Hematopoietic multipotent progenitor cell treated with erythropoietin and hydrocortisone succinate and interleukin-3 and kit ligand, for 4 days (in vitro differentiated cells): Measurements from ENCODE around the gene PEAK1.

ENCODE experiments used
- DNase-seq: peaks from one replicate; pipeline ENCODE4 v3.0.0-alpha.2; 2015

The PEAK1 gene

DNA sequence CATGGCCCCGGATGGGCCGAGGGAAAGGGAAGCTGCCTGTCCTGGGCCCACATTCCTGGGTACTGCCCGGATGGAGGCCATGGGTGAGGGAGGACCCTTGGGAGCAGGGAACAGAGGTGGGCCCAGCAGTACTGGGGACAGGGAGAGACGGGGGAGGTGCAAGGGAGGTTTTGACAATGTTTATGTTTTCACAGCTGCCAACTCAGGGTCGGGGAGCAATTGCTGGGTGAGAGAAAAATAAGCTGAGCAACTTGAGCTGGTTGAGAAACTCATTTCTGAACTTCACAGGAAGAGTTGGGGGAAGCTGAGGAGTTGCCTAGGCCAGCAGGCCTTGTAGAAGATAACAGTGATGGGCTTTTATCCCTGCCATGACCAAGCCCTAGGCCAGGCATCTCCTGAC lies 337.9 kb downstream of the PEAK1 start:
- DNase-seq, result no peak

DNA sequence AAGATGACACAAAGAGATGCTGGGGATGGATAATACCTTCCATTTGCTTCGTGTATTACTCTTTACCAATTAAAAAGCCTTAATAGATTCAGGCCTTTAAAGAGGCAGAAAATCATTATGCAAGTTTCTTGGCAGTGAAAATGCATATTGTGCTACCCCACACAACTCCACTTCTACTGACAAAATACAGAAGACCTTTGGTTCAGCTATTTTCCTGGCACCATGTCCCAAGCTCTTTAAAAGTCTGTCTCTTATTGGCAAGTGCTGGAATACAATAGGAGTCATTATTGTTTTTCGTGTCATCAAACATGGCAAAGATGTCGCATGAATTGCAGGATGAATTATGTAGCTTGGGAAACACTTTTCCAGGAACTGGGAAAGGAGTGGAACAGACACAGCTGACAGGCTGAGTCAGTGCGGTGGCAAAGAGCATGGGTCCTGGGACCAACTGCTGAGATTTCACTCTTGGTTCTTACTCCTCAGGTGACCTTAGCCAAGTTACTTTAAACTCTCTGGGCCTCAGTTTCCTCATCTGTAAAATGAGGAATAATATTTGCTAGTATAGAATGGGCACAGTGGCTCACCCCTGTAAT lies 343.5 kb downstream of the PEAK1 start:
- DNase-seq, result no peak

- no peak for DNase-seq
These were observed 344.4 kb downstream of the PEAK1 start for GRCh38 chr15:77075528-77075927.

GRCh38 chr15:77074350-77074749 lies 345.6 kb downstream of the PEAK1 start:
- no peak for DNase-seq

- DNase-seq, result no peak
These were observed 348.3 kb downstream of the PEAK1 start for GRCh38 chr15:77071305-77072223.

DNA sequence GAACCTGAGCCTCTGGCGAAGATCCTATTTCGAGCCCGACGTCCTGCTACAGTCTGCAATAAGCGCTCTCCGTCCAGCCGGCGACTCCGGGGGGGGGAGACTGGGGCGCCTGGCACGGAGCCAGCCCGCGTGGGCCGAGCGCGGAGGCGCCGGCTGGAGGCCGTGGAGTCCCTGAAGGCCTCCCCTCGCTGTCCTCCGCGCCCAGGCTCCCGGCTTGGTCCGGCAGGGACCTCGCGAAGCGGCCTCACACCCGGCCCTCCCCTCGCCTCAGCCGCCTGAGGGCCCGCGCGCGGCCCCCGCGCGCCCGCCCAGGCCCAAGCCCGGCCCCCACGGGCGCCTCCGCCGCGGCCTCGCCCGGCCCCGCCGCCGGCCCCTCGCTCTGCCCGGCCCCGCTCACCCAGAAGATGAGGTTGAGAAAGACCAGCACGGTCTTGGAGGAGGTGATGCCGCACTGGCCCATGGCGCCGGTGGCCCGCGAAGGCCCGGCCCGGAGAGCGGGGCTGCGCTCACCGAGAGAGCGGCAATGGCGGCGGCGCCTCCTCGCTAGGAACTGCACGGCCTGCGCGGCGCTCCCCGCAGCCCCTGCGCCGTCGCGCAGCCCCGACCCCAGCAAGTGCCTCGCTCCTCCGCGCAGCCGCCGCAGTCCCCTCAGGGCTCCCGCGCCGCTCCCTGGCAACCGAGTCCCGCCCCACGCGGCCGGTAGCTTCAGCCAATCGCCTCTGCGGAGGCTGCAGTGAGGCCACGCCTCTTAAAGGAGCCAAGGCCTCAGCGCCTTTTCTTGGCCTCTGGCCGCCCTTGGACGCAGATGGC lies 349.2 kb downstream of the PEAK1 start, which contains the start of gene TSPAN3:
Gene TSPAN3 (minus strand): TSS at position 615 of the 810 bp plus-strand sequence. CDS start 155 bp downstream, at position 460.
- DNase-seq, result peak; percentile 97

DNA sequence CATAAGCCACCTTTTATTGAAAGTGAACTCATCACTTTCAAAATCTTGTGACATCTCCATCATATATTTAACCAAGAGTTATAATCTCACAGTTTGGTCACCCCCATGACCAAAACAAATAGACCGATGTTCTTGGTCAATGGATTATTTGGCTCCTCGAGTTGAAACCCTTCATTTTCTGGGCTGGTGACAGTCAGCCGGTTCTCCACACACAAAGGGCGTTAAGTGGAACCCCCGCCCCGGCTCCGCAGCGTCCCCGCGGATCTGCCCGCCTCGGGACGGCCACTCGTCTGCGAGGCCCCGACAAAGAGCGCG lies 349.8 kb downstream of the PEAK1 start:
- DNase-seq, result no peak

DNA sequence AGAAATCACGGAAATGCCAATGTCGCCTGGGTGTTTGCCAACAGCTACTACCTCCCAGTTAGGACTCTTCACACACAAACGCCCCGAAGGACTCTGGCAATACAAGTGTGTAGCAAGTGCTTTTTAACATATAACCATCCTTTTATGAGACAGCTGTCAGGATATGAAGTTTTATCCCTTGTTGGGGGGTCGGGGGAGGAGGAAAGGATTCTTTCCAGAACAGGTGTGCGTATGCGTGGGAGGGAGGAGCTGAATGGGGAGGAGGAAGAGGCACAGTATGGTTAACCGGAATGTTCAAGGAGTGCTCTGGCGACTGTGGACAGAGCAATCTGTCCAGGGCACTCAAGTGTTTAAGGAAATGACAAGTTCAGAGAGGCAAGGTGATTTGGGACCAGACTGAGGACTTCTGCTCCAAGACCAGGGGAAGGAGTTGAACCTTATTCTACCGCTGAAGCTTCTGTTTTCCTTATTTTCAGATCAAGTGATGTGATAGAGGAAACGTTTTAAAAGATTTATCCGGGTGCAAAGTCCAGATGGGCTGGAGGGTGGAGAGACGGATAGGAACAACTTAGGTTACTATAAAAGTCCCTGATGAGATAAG lies 350.3 kb downstream of the PEAK1 start:
- DNase-seq, result peak; percentile 28

DNA sequence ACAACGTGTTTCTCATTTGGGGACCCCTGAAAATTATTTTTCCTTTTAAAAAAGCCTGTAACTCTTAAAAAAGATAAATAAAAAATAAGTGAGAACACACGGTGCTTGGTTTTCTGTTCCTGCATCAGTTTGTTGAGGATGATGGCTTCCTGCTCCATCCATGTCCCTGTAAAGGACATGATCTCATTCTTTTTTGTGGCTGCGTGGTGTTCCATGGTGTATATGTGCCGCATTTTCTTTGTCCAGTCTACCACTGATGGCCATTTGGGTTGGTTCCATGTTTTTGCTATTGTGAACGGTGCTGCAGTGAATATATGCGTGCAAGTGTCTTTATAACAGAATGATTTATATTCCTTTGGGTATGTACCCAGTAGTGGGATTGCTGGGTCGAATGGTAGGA lies 351.3 kb downstream of the PEAK1 start:
- no peak for DNase-seq

DNA sequence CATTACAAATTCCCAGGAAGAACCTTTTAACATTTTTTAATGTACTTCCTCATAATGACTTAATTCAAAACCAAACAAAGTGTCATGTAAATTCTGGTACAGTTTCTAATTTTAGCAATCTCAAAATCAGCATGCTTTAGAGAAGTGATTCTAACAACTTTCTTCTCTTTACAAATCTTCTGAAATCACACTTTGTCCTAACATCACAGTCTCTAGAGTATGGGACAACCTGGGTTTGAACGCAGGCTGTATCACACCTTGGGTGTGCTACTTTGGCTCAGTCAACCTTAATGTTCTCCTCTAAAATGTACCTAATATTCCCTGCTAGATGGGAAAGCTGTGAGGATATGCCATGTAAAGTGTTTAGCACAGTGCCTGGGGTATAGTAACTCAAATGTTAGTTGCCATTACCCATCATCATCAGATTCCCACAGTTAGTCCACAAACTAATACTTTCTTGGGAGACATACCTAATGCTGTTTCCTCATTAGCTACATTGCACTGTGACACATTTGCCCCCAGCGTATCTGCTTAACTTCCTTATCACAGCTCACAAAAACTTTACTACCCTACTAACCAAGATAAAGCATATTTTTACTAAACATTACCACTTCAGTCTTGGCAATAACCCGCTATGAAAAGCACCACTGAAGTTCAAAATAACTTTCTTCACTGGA lies 352.1 kb downstream of the PEAK1 start:
- DNase-seq, result peak; percentile 35

DNA sequence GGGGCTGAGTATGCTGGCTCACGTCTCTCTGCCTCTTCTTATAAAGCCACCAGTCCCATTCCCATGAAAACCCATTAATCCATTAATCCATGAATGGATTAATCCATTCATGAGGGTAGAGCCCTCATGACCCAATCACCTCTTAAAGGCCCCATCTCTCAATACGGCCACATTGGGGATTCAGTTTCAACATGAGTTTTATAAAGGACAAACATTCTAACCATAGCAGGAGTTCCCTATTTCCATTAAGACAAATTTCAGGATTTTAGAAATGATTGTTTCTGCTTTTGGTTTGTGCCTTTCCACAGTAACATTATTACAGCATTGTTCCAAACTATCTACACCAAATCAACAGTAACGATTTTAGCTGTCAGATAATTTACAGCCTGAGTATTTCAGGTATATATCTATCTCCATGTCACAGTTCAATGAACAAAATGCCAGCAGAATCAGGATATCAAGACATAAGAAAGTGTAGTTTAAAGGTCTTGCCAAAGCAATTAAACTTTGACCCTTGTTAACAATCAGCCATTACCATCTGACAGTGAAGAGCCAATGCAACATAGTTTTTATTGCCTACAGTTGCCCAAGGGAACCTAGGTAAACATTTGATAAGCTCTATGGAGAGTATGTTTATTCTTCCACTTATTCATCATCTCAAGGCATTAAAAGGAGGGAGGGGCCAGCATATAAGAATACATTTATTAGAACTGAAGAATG lies 352.8 kb downstream of the PEAK1 start:
- DNase-seq, result no peak

- DNase-seq, result no peak
These were observed 355.2 kb downstream of the PEAK1 start for GRCh38 chr15:77064539-77065308.

GRCh38 chr15:77064063-77064462 lies 355.8 kb downstream of the PEAK1 start:
- DNase-seq, result no peak

DNA sequence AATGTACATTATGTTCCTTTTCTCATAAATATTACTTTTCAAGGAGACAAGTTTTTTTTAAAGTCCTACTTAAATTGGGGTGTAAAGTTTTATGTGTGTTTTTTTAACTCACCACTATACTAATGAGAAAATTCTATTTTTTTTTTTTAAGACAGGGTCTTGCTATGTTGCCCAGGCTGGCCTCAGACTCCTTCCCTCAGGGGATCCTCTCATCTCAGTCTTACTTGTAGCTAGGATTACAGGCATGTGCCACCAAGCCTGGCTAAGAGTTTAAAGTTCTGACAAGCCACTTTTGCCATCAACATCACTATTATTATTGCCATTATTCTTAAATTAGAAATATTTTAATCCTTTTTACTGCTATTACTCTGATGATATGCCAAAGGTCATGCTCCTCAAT lies 356.7 kb downstream of the PEAK1 start:
- DNase-seq, result no peak

DNA sequence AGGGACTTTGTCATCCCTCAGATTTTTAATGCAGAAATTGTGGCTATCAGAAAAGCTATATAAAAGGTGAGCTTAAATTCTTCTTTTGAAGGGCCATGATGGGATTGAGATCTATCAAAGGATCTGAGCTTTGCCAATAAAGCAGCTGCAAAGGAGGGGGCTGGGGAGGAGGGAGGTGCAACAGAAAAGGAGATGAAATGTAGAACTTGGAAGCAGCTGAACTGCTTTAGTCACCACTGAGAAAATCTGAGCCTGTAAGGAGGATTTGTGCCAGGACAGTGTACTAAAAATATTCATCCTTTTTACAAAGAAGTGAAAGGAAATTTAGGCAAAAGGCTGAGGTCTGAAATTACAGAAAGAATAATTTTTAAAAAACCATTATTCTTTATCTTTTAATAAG lies 359.4 kb downstream of the PEAK1 start:
- no peak for DNase-seq

GRCh38 chr15:77059786-77060361 lies 360.0 kb downstream of the PEAK1 start:
- no peak for DNase-seq

DNA sequence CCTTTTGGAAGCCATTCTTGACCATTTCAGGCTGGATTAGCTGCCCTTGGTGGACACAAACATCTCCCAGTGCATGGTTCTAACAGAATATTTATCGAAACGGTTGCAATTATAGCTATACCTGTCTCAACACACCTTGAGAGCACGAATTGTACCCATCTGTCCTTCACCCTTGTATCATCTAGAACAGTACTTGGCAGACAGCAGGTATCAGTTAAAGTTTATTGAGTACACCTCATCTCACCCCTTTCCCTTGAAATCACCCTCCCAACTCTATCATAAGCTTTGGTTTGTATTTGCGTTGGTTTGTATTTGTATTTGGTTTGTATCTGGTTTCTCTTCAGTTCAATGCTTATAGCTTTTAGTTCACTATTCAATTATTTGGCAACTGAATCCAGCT lies 361.4 kb downstream of the PEAK1 start:
- DNase-seq, result no peak

DNA sequence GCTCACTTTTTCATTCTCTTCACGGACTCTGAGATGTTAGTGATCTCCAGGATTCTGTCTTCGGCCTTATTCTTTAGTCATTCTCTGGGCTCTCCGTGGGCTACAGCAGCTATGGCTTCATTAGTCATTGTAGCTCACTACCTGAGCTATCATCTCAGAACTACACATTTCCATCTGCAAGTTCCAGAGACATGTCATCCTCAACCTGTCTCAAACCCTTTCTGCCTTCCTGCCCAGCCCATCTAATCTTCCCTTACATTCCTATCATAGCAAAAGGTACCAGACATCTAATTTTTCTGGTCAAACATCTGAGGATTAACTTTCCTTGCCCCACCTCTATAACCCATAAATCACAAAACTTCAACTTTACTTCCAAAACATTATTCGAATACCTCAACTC lies 362.2 kb downstream of the PEAK1 start:
- DNase-seq, result no peak

GRCh38 chr15:77057072-77057471 lies 362.8 kb downstream of the PEAK1 start:
- no peak for DNase-seq

GRCh38 chr15:77053709-77054108 lies 366.2 kb downstream of the PEAK1 start:
- no peak for DNase-seq

DNA sequence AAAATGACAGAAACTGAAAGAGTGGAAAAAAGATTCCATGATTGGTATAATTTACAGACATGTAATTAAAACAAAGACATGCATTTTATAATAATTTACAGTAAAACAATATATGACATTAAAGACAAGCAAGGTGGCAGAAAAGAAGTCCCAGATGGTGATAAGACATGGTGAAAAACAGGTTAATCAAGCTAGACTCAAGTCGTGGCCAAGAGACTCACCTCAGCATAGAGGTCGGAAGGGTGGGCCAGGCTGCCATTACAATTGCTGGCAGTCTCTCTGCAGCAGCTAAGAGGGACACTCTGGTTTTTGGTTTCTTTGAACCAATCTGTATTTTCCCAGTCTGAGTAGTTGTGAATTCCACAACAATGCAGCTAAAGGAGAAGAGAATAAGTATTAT lies 367.3 kb downstream of the PEAK1 start:
- DNase-seq, result no peak
